ENCODE data around the gene CCSER2.
A peak's percentile ranks its signal among the peaks of the same experiment; 100 is the strongest.
"Not testable (repeated sequence)": the region's sequence is repeated elsewhere in the genome, so short reads cannot be mapped to it uniquely, and the experiment has no call there.

The CCSER2 gene

GRCh38 chr10:84296091-84296981 is 32.1 kb upstream of the CCSER2 start:
- peak; percentile 80 for DNase-seq (ENCODE audit: insufficient read length, low spot score)
- peak; percentile 76 for FAIRE-seq

GRCh38 chr10:84298057-84298456 is 30.3 kb upstream of the CCSER2 start:
- DNase-seq (ENCODE audit: insufficient read length, low spot score) (no peak), FAIRE-seq (no peak)
- no peak for TF ChIP-seq POLR2A (IDR thresholded peaks at IDR 0.05; ENCODE audit: low read depth, low read length)

More at GRCh38 chr10:84296091-84296981, 32.1 kb upstream of the CCSER2 start:
- no peak for TF ChIP-seq POLR2A (IDR thresholded peaks at IDR 0.05; ENCODE audit: low read depth, low read length)

GRCh38 chr10:84302223-84302622 is 26.2 kb upstream of the CCSER2 start:
- no peak for TF ChIP-seq POLR2A (IDR thresholded peaks at IDR 0.05; ENCODE audit: low read depth, low read length)
- DNase-seq (ENCODE audit: insufficient read length, low spot score) = no peak
- no peak for FAIRE-seq

- FAIRE-seq = no peak
- no peak for DNase-seq (ENCODE audit: insufficient read length, low spot score)
- TF ChIP-seq POLR2A (IDR thresholded peaks at IDR 0.05; ENCODE audit: low read depth, low read length) = no peak
These were observed 21.5 kb upstream of the CCSER2 start for GRCh38 chr10:84306751-84307384.

GRCh38 chr10:84308021-84308420 is 20.4 kb upstream of the CCSER2 start:
- no peak for FAIRE-seq
- no peak for DNase-seq (ENCODE audit: insufficient read length, low spot score)
- no peak for TF ChIP-seq POLR2A (IDR thresholded peaks at IDR 0.05; ENCODE audit: low read depth, low read length)

- FAIRE-seq (peak; percentile 84), DNase-seq (ENCODE audit: insufficient read length, low spot score) (peak; percentile 24)
- TF ChIP-seq POLR2A (IDR thresholded peaks at IDR 0.05; ENCODE audit: low read depth, low read length) = no peak
These were observed 19.7 kb upstream of the CCSER2 start for GRCh38 chr10:84308481-84309304.

- DNase-seq (ENCODE audit: insufficient read length, low spot score) (no peak), FAIRE-seq (peak; percentile 86)
- TF ChIP-seq POLR2A (IDR thresholded peaks at IDR 0.05; ENCODE audit: low read depth, low read length) = no peak
These were observed 17.9 kb upstream of the CCSER2 start for GRCh38 chr10:84310470-84310869.

- FAIRE-seq (no peak), DNase-seq (ENCODE audit: insufficient read length, low spot score) (no peak)
- TF ChIP-seq POLR2A (IDR thresholded peaks at IDR 0.05; ENCODE audit: low read depth, low read length) = no peak
These were observed 16.8 kb upstream of the CCSER2 start for GRCh38 chr10:84311576-84311975.

GRCh38 chr10:84312816-84313215 is 15.6 kb upstream of the CCSER2 start:
- TF ChIP-seq POLR2A (IDR thresholded peaks at IDR 0.05; ENCODE audit: low read depth, low read length) = no peak
- FAIRE-seq (no peak), DNase-seq (ENCODE audit: insufficient read length, low spot score) (no peak)

GRCh38 chr10:84314275-84314674 is 14.1 kb upstream of the CCSER2 start:
- no peak for FAIRE-seq
- TF ChIP-seq POLR2A (IDR thresholded peaks at IDR 0.05; ENCODE audit: low read depth, low read length) = no peak

GRCh38 chr10:84317174-84317573 is 11.2 kb upstream of the CCSER2 start:
- DNase-seq (ENCODE audit: insufficient read length, low spot score) (no peak), FAIRE-seq (peak; percentile 11)
- no peak for TF ChIP-seq POLR2A (IDR thresholded peaks at IDR 0.05; ENCODE audit: low read depth, low read length)

More at GRCh38 chr10:84314275-84314674, 14.1 kb upstream of the CCSER2 start:
- no peak for DNase-seq (ENCODE audit: insufficient read length, low spot score)

GRCh38 chr10:84321902-84322301 is 6.5 kb upstream of the CCSER2 start:
- TF ChIP-seq POLR2A (IDR thresholded peaks at IDR 0.05; ENCODE audit: low read depth, low read length) = no peak
- DNase-seq (ENCODE audit: insufficient read length, low spot score) = no peak
- FAIRE-seq = no peak

GRCh38 chr10:84323566-84323965 is 4.8 kb upstream of the CCSER2 start:
- DNase-seq (ENCODE audit: insufficient read length, low spot score); FAIRE-seq: not testable (repeated sequence)

GRCh38 chr10:84326995-84327394 is 1.4 kb upstream of the CCSER2 start:
- not testable (repeated sequence) for FAIRE-seq; DNase-seq (ENCODE audit: insufficient read length, low spot score)

Data from H54 (cell line).